Measurements from ENCODE around the gene MTHFD2.

Gene MTHFD2

GRCh38 chr2:74221604-74222299, 23.3 kb downstream of the MTHFD2 start:
- TF ChIP-seq CTCF (IDR thresholded peaks at IDR 0.05) = no peak

GRCh38 chr2:74222300-74222650, 23.9 kb downstream of the MTHFD2 start:
- Mint-ChIP-seq H3K36me3 (ENCODE audit: low read depth) (peaks cover 36% of the 10 kb centered on the region), H3K4me3 (no peak overlapping the region), H3K27ac (no peak overlapping the region), H3K4me1 (peaks cover 8% of the 10 kb centered on the region), H3K9me3 (no peaks in the 10 kb centered on the region), H3K27me3 (ENCODE audit: low read depth, poor library complexity) (peaks cover 4% of the 10 kb centered on the region)
- no peak for TF ChIP-seq CTCF (IDR thresholded peaks at IDR 0.05)
- DNase-seq = no peak

More at GRCh38 chr2:74221604-74222299, 23.3 kb downstream of the MTHFD2 start:
- Mint-ChIP-seq H3K9me3 (no peaks in the 10 kb centered on the region), H3K27me3 (ENCODE audit: low read depth, poor library complexity) (peaks cover 4% of the 10 kb centered on the region), H3K4me1 (peaks cover 8% of the 10 kb centered on the region), H3K4me3 (no peak overlapping the region), H3K27ac (no peak overlapping the region), H3K36me3 (ENCODE audit: low read depth) (peaks cover 41% of the 10 kb centered on the region)
- no peak for DNase-seq

GRCh38 chr2:74223941-74224770, 25.7 kb downstream of the MTHFD2 start:
- TF ChIP-seq CTCF (IDR thresholded peaks at IDR 0.05) = no peak
- Mint-ChIP-seq H3K4me1 (peaks cover 8% of the 10 kb centered on the region), H3K27ac (peak overlapping the region; percentile 74), H3K27me3 (ENCODE audit: low read depth, poor library complexity) (peaks cover 8% of the 10 kb centered on the region), H3K4me3 (no peak overlapping the region), H3K36me3 (ENCODE audit: low read depth) (peaks cover 30% of the 10 kb centered on the region), H3K9me3 (no peaks in the 10 kb centered on the region)
- DNase-seq = no peak

GRCh38 chr2:74225698-74226459, 27.5 kb downstream of the MTHFD2 start:
- H3K27me3 Mint-ChIP-seq (ENCODE audit: low read depth, poor library complexity) = peaks cover 11% of the 10 kb centered on the region
- no peak overlapping the region for H3K27ac Mint-ChIP-seq
- H3K9me3 Mint-ChIP-seq = no peaks in the 10 kb centered on the region
- no peak overlapping the region for H3K4me3 Mint-ChIP-seq
- TF ChIP-seq CTCF (IDR thresholded peaks at IDR 0.05) = no peak
- peaks cover 8% of the 10 kb centered on the region for H3K4me1 Mint-ChIP-seq
- H3K36me3 Mint-ChIP-seq (ENCODE audit: low read depth) = peaks cover 17% of the 10 kb centered on the region
- no peak for DNase-seq

- DNase-seq = peak; percentile 9
- peaks cover 10% of the 10 kb centered on the region for H3K36me3 Mint-ChIP-seq (ENCODE audit: low read depth)
- H3K27ac Mint-ChIP-seq = no peak overlapping the region
- no peak overlapping the region for H3K4me3 Mint-ChIP-seq
- H3K9me3 Mint-ChIP-seq = no peaks in the 10 kb centered on the region
- TF ChIP-seq CTCF (IDR thresholded peaks at IDR 0.05) = no peak
- peaks cover 8% of the 10 kb centered on the region for H3K4me1 Mint-ChIP-seq
- H3K27me3 Mint-ChIP-seq (ENCODE audit: low read depth, poor library complexity) = peaks cover 12% of the 10 kb centered on the region
Observed at GRCh38 chr2:74226648-74227213, 28.3 kb downstream of the MTHFD2 start.

Data from nephron progenitor cell (in vitro differentiated cells).